ENCODE data around the gene LIMCH1.
A peak's percentile ranks its signal among the peaks of the same experiment; 100 is the strongest.

The LIMCH1 gene

GRCh38 chr4:41532882-41533281 lies 5.1 kb upstream of the LIMCH1 start:
- no peak for DNase-seq

- no peak for DNase-seq
Measured at GRCh38 chr4:41533680-41534079, 4.3 kb upstream of the LIMCH1 start.

- no peak for DNase-seq
Measured at GRCh38 chr4:41534404-41534803, 3.6 kb upstream of the LIMCH1 start.

DNA sequence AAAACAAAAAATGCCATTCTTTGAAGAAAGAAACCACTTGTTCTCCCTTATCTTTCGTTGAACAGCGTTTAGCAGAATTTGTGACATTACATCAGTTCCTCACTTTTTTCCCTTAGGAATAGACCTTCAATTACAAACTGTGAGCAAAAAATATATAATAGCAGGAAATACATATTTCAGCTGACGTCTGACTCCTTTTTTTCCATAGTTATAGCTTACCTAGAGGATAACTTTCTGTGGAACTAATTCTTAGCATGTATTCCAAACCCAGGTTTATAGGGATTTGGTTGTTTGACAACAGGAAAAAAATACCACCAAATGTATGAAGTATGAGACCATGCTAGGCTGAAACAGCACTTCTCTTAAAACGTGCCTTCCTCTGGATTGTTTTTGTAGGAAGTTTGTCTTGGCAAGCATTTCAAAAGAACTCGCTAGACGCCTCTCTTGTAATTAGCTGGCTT lies 2.0 kb upstream of the LIMCH1 start:
- no peak for DNase-seq

GRCh38 chr4:41537292-41537890 lies 566 bp upstream of the LIMCH1 start:
- DNase-seq = no peak

GRCh38 chr4:41538887-41539498 lies 1.0 kb downstream of the LIMCH1 start:
- no peak for DNase-seq

DNA sequence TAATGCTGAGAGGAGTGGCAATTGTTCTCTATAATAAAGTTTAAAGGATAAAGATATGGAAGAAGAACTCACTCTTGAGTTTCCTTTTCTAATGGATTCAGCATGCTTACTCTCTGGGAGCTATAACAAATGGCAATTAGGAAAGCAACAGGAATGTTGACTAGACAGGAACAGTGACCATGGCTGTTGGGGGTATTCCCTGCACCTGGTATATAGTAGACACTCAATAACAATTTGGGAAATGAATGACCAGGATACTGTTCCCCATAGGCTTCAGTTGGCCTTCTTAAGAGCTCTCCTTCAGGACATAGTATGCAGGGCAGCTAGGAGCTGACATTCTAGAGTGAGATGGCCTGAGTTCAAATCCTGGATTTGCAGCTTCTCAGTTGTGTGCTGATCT lies 1.8 kb downstream of the LIMCH1 start:
- no peak for DNase-seq

DNA sequence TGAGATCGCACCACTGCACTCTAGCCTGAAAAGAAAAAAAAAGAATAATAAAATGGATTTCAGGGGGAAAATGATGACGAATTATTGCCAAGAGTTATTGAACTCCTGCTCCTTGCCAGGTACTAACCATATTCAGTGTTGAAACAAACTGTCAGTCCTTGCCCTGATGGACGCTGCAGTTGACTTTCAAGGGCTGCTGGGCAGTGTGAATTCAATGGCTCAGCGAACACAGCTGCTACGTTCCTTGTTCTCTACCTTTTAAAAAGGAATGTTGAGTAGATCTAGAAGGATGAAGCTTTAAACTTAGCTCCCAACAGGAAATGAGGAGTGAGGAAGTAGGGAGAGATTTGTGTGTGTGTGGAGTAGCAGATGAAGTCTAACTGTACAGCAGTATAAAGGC lies 2.7 kb downstream of the LIMCH1 start:
- no peak for DNase-seq

DNA sequence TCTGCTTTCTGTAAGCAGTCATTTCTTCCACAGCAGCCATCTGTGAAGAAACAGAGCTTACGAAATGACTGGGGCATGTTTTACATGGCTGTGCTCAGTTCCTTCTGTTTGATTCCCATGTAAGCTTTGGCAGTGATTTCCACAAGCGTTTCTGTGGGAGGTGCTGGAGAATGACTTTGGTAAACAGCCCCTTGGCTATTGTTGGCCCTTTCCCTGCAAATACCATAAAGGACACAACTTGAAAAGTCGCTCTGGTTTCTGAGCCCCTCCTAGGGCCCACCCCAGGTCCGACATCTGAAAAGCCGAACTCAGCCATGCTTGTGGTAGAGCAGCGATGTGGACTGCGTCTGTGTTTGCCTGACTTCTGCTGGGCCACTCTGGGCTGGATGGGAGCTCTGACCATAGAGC lies 3.7 kb downstream of the LIMCH1 start:
- no peak for DNase-seq

- DNase-seq = no peak
Measured at GRCh38 chr4:41542526-41543275, 4.7 kb downstream of the LIMCH1 start.

DNA sequence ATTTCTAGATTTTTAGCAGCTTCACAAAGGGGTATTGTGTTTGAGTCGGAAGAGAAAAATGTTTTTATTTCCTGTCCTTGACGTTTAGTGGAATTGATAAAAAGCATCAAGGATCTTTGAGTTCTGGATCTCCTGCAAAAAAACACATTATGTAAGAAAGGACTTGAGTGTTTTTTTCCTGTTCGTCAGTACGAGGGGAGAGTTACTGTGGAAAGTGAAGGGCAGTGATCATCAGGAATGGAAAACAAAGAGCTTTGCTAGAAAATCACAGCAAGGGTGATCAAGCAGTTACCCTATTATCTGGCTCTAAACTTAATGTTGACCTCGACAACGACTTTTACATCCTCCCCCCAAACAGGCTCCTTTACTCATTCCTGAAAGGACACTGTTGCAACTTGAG lies 7.3 kb downstream of the LIMCH1 start:
- no peak for DNase-seq

GRCh38 chr4:41546638-41547037 lies 8.7 kb downstream of the LIMCH1 start:
- no peak for DNase-seq

DNA sequence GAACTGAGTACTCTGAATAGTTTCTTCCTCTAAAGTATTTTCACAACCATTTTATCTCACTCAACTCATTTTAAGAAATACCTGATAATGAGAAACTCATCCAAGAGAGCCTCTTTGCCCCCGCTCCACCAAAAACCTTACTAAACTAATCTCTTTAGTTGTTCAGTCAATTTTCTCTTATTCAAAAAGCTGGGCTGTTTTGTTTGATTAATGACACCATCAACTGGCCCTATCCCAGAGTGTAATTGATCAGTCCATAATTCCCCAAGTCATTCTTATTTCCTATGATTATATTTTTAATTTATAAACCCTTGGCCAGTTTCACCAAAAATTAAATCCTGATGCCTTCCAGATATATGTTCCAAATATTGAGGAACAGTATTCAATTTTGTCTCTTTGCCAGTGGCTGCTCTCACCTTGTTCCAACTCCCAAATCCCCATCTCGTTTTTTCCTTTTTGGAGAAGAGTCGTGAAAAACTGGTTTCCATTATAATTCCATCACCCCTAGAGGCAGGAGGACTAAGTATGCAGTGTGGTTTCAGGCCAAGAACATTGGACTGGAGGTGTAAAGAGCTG lies 10.4 kb downstream of the LIMCH1 start:
- DNase-seq = no peak

GRCh38 chr4:41549478-41549877 lies 11.5 kb downstream of the LIMCH1 start:
- no peak for DNase-seq

DNA sequence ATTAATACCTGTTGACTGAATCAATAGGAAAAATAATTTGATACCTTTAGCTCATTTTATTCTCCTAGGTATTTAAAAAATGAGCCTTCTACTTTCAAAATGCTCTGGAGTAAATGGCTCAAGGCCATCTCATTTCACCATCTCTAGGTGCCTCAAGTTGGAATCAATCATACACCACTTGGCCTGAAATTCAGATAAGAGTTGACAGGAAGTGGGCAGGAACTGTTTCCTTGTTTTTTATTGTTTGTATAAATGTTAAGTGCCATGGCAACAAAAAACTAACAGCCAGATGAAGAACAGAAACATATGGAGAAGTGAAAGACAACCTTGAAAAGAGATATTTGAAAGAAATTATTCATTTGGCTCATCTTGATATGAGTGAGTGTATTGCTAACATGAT lies 12.4 kb downstream of the LIMCH1 start:
- peak in 1 of 2 donors; percentile 4 for DNase-seq

DNA sequence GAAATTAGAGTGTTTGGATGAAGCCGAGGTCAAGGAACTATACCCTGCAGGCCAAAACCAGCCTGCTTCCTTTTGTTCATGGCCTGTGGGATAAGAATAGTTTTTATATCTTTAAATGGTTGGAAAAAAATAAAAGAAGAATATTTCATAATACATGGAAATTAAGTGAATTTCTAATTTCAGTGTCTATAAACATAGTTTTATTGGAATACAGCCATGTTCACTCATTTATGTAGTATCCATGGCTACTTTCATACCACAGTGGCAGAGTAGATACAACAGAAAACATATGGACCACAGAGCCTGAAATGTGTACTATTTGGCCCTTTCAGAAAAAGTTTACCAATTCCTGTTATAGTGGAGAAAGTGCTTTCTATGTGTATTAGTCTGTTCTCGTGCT lies 13.6 kb downstream of the LIMCH1 start:
- DNase-seq = no peak

DNA sequence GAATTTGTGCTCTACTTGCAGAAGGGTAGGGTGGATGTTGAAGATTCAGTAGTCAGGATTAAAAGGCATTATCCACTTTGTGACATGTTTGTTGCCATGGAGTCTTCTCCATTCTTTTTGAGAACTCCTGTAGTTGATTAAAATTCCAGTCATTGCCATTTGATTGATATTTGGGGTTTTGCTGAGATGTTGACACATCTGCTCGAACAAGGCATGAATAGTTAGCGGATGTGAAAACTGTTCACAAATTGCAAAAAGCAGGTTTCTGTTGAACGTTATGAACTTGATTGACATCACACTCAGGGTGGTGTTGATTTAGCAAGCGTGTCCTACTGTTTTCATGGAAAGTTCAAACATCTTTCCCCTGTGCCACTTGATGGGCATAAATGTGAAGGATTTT lies 16.9 kb downstream of the LIMCH1 start:
- DNase-seq = no peak

- no peak for DNase-seq
Measured at GRCh38 chr4:41556526-41556925, 18.6 kb downstream of the LIMCH1 start.

- no peak for DNase-seq
Measured at GRCh38 chr4:41559940-41560516, 22.1 kb downstream of the LIMCH1 start.

DNA sequence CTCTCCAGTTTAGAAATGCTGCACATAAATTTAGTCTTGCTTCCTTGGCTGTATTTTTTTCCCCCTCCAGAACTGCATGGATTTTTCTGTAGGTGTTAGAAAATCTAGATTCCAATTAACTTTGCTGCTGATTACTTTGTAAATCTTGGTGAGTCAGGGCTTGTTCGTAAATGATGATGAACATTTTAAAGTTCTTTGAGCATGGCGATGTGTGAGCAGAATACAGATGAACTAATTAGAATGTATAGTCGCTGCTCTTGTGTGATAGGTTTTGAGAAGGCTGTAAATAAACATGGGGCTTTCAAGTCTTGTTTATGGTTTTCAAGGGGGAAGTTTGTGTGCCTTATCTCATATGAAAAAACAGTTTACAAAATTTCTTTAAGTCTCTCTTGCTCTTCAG lies 23.3 kb downstream of the LIMCH1 start:
- no peak for DNase-seq

DNA sequence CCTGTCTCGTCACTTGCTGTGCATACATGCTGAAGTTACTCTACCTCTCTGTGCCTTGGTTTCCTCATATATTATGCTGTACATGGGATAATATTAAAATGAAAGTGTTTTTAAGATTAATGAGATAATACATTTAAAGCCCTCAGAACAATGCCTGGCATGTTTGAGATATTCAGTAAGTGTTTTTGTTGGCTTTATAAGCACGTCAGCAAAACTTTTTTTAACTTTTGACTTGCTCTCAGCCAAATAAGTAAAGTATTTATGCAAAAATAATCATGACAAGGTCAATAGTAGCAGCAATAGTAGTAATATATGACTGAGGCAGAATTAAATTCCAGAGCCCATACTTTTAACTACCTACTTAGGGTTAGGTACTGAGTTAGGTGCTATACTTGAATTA lies 29.2 kb downstream of the LIMCH1 start:
- no peak for DNase-seq

- no peak for DNase-seq
Measured at GRCh38 chr4:41568363-41568762, 30.4 kb downstream of the LIMCH1 start.

GRCh38 chr4:41569961-41570360 lies 32.0 kb downstream of the LIMCH1 start:
- DNase-seq = no peak

DNA sequence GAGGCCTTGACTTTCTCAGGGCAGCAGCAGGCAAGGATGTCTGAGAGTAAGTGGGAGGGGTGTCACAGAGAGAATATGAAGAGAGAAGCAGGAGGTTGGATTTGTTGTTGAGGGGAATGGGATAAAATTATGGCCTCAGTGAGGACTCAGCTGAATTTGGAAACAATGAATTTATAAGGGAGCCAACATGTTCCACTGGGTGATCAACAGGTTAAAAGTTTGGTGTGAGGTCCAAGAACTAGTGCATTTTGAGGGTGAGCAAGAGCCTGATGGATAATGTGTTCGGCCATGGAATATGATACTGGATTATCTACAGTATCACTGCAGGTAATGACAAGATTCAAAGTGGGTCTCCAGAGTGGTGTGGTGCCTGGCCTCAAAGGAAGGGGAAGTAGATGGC lies 33.5 kb downstream of the LIMCH1 start:
- no peak for DNase-seq
